Choroid plexus epithelial cell (primary cell): Measurements from ENCODE around the gene CTCF.

Experiments
- DNase-seq: peaks from one replicate; pipeline ENCODE4 v3.0.0-alpha.2; 2010; ENCODE audit warnings: low read depth
- H3K4me3 ChIP-seq: 2 replicates; pipeline ENCODE4 v1.5.1; 2011; ENCODE audit warnings: low read depth, mild to moderate bottlenecking, control low read depth, low read length, moderate library complexity
- TF ChIP-seq, protein P1 (sequence below): conservative IDR thresholded peaks from 2 replicates; pipeline ENCODE4 v1.5.1; 2011; ENCODE audit warnings: low read depth, mild to moderate bottlenecking, control low read depth, inconsistent platforms, low read length, moderate library complexity

Gene CTCF

DNA sequence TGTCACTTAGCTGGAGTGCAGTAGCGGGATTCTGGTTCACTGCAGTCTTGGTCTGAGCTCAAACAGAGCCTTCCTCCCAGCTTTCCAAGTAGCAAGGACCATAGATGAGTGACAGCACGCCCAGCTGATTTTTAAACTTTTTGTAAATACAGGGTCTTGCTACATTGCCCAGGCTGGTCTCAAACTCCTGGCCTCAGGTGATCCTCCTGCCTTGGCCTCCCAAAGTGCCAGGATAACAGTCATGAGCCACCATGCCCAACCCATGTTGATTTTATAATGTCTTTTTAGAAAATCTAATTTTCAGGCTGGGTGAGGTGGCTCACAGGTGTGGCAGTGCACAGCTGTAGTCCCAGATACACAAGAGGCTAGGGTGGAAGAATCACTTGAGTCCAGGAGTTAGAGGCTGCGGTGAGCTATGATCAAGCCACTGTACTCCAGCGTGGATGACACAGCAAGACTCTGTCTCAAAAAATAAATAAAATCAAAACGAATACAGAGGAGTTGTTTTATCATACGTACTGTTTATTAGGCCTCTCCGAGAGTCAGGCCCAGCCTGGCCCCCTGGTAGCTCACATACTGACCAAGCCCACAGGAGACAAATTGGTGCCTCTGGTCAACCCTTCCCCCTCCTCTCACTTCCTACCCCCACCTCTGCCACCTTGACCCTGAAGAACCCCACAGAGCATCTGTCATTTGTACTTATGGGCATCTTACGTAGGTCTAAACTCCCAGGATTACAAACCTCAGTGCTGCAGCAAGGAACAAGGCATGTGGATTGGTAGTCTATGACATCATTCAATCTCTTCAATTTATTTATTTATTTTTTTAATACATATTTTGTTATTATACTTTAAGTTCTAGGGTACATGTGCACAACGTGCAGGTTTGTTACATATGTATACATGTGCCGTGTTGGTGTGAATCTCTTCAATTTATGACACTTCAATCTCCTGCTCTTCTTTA lies 117.9 kb downstream of the CTCF start:
- DNase-seq = no peak
- TF ChIP-seq, protein P1, sequence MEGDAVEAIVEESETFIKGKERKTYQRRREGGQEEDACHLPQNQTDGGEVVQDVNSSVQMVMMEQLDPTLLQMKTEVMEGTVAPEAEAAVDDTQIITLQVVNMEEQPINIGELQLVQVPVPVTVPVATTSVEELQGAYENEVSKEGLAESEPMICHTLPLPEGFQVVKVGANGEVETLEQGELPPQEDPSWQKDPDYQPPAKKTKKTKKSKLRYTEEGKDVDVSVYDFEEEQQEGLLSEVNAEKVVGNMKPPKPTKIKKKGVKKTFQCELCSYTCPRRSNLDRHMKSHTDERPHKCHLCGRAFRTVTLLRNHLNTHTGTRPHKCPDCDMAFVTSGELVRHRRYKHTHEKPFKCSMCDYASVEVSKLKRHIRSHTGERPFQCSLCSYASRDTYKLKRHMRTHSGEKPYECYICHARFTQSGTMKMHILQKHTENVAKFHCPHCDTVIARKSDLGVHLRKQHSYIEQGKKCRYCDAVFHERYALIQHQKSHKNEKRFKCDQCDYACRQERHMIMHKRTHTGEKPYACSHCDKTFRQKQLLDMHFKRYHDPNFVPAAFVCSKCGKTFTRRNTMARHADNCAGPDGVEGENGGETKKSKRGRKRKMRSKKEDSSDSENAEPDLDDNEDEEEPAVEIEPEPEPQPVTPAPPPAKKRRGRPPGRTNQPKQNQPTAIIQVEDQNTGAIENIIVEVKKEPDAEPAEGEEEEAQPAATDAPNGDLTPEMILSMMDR = no peak
- no peak overlapping the region for H3K4me3 ChIP-seq

DNA sequence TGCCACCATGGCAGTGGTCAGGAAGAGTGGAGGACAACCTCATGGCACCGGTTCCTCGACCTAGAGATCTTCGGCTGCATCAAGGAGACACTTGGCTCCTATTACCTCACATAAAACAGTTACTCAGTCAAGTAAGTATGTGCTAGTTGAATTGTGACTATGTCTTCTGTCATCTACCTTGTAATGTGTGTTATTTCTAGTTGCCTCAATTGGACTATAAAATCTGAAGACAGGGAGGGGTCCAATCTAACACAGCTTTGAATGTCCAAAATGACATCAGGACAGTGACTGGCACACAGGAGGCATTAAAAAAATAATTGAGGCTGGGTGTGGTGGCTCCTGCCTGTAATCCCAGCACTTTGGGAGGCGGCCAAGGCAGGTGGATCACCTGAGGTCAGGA lies 121.4 kb downstream of the CTCF start:
- TF ChIP-seq, protein P1 = no peak
- no peak for DNase-seq
- no peak overlapping the region for H3K4me3 ChIP-seq

DNA sequence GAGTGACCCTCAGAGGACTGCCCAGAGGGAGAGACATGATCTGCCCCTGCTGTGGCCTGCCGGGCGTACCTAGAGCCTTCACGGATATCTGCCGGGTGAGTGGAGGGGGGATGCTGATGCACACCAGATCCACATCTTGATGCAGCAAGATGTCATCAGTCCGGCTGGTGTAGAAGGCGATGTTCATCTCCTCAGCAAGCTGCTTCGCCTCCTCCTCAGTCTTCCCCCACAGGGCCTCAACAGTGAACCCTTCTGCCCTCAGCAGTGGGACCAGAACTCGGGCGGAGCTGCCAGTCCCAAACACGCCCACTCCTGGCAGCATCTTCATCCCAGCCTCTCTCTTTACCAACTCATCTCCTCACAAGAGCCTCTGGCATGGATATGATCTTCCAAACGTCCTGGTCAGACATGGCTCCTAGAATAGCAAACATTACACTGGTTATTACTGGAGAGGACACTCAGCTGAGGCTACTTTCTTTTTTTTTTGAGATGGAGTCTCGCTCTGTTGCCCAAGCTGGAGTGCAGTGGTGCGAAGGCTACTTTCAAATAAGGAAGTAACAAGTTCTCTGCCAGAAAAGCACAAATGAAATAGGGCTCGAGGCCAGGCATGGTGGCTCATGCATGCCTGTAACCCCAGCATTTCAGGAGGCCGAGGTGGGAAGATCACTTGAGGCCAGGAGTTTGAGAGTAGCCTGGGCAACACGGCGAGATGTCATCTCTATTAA lies 123.2 kb downstream of the CTCF start:
- no peak overlapping the region for H3K4me3 ChIP-seq
- TF ChIP-seq, protein P1 = no peak
- DNase-seq = no peak
